Measurements from ENCODE around the gene DRD1. TPM values are rescaled to one million over a fixed set of nuclear protein-coding genes. Genes with fewer than 3 reads are reported as not detected.
"Not testable (repeated sequence)": the region's sequence is repeated elsewhere in the genome, so short reads cannot be mapped to it uniquely, and the experiment has no call there.

The DRD1 gene
- total RNA-seq, 4 donors from 2014 or later = 0.13 TPM; not detected in 3

GRCh38 chr5:175436359-175436758 is 7.6 kb downstream of the DRD1 start:
- Histone ChIP-seq H3K36me3 (no peaks in the 10 kb centered on the region), H3K27me3 (no peaks in the 10 kb centered on the region), H3K9me3 (no peaks in the 10 kb centered on the region), H3K4me1 (no peaks in the 10 kb centered on the region), H3K4me3 (no peak overlapping the region), H3K27ac (no peak overlapping the region)
- DNase-seq = no peak
- TF ChIP-seq POLR2A (IDR thresholded peaks at IDR 0.05) (no peak), CTCF (IDR thresholded peaks at IDR 0.05) (no peak)

GRCh38 chr5:175434800-175435199 is 9.2 kb downstream of the DRD1 start:
- TF ChIP-seq POLR2A (IDR thresholded peaks at IDR 0.05) (no peak), CTCF (IDR thresholded peaks at IDR 0.05) (no peak)
- H3K36me3 ChIP-seq = no peaks in the 10 kb centered on the region
- H3K4me1 ChIP-seq = no peaks in the 10 kb centered on the region
- no peak overlapping the region for H3K27ac ChIP-seq
- no peaks in the 10 kb centered on the region for H3K27me3 ChIP-seq
- H3K9me3 ChIP-seq = no peaks in the 10 kb centered on the region
- DNase-seq = no peak
- H3K4me3 ChIP-seq = no peak overlapping the region

GRCh38 chr5:175427762-175428161 is 16.2 kb downstream of the DRD1 start:
- no peak overlapping the region for H3K4me3 ChIP-seq
- TF ChIP-seq CTCF (IDR thresholded peaks at IDR 0.05) (no peak), POLR2A (IDR thresholded peaks at IDR 0.05) (no peak)
- no peak for DNase-seq
- no peaks in the 10 kb centered on the region for H3K4me1 ChIP-seq
- no peaks in the 10 kb centered on the region for H3K27me3 ChIP-seq
- H3K36me3 ChIP-seq = no peaks in the 10 kb centered on the region
- no peak overlapping the region for H3K27ac ChIP-seq
- peaks cover 0 to 3% (median 0%) of the 10 kb centered on the region in 4 donors for H3K9me3 ChIP-seq

GRCh38 chr5:175424594-175424993 is 19.4 kb downstream of the DRD1 start:
- not testable (repeated sequence) for H3K27ac ChIP-seq, H3K4me1 ChIP-seq, H3K27me3 ChIP-seq, H3K36me3 ChIP-seq, DNase-seq, H3K9me3 ChIP-seq, H3K4me3 ChIP-seq

GRCh38 chr5:175422058-175422457 is 21.9 kb downstream of the DRD1 start:
- H3K9me3 ChIP-seq = no peaks in the 10 kb centered on the region
- H3K4me3 ChIP-seq = no peak overlapping the region
- no peak for DNase-seq
- TF ChIP-seq CTCF (IDR thresholded peaks at IDR 0.05) = no peak
- no peak for TF ChIP-seq POLR2A (IDR thresholded peaks at IDR 0.05)
- H3K27me3 ChIP-seq = no peaks in the 10 kb centered on the region
- no peaks in the 10 kb centered on the region for H3K4me1 ChIP-seq
- H3K36me3 ChIP-seq = no peaks in the 10 kb centered on the region
- no peak overlapping the region for H3K27ac ChIP-seq

GRCh38 chr5:175420383-175420782 is 23.6 kb downstream of the DRD1 start:
- no peaks in the 10 kb centered on the region for H3K27me3 ChIP-seq
- H3K4me1 ChIP-seq = no peaks in the 10 kb centered on the region
- no peak overlapping the region for H3K27ac ChIP-seq
- H3K9me3 ChIP-seq = no peaks in the 10 kb centered on the region
- DNase-seq = no peak
- H3K4me3 ChIP-seq = no peak overlapping the region
- H3K36me3 ChIP-seq = no peaks in the 10 kb centered on the region
- TF ChIP-seq POLR2A (IDR thresholded peaks at IDR 0.05) (no peak), CTCF (IDR thresholded peaks at IDR 0.05) (no peak)

Measured in Peyer's patch (tissue), 4 donors.